RWPE2 (cell line): ENCODE data around the gene CHD3.

ENCODE experiments used
- ATAC-seq: fragments of 200-7000 bp; cut with Tn5 transposase; 3 replicates; pipeline ENCODE4 v1.9.1; 2021; ENCODE audit warnings: low read depth
- DNase-seq: peaks from one replicate; pipeline ENCODE4 v3.0.0-alpha.2; 2020; ENCODE audit warnings: low spot score
- H3K27ac ChIP-seq: fragments of 450-650 bp; 2 replicates; pipeline ENCODE4 v1.5.1; 2017; ENCODE audit warnings: mild to moderate bottlenecking; ENCODE audit not compliant: poor library complexity, severe bottlenecking
- H3K27me3 ChIP-seq: fragments of 250-450 bp; sonication (Bioruptor Pico); 2 replicates; pipeline ENCODE4 v1.5.1; 2021; ENCODE audit warnings: mild to moderate bottlenecking, moderate library complexity; ENCODE audit not compliant: insufficient read depth, poor library complexity, severe bottlenecking
- H3K36me3 ChIP-seq: fragments of 250-450 bp; sonication (Bioruptor Pico); 2 replicates; pipeline ENCODE4 v1.5.1; 2020; ENCODE audit warnings: low read depth, mild to moderate bottlenecking, moderate library complexity
- H3K4me1 ChIP-seq: fragments of 250-450 bp; sonication (Bioruptor Pico); 2 replicates; pipeline ENCODE4 v1.5.1; 2021; ENCODE audit warnings: mild to moderate bottlenecking, moderate library complexity; ENCODE audit not compliant: insufficient read depth, poor library complexity, severe bottlenecking
- H3K4me3 ChIP-seq: fragments of 250-450 bp; sonication (Bioruptor Pico); 2 replicates; pipeline ENCODE4 v1.5.1; 2021; ENCODE audit warnings: mild to moderate bottlenecking, moderate library complexity; ENCODE audit not compliant: severe bottlenecking
- H3K9me3 ChIP-seq: fragments of 250-450 bp; sonication (Bioruptor Pico); 2 replicates; pipeline ENCODE4 v1.5.1; 2021; ENCODE audit warnings: mild to moderate bottlenecking, moderate library complexity; ENCODE audit not compliant: severe bottlenecking
- TF ChIP-seq, protein P1 (sequence below): fragments of 450-650 bp; IDR thresholded peaks from one replicate; pipeline ENCODE4 v1.5.1; 2017; ENCODE audit warnings: mild to moderate bottlenecking, moderate library complexity; ENCODE audit not compliant: poor library complexity, severe bottlenecking

CHD3 gene

GRCh38 chr17:7894866-7895265 lies 6.3 kb downstream of the CHD3 start:
- TF ChIP-seq, protein P1, sequence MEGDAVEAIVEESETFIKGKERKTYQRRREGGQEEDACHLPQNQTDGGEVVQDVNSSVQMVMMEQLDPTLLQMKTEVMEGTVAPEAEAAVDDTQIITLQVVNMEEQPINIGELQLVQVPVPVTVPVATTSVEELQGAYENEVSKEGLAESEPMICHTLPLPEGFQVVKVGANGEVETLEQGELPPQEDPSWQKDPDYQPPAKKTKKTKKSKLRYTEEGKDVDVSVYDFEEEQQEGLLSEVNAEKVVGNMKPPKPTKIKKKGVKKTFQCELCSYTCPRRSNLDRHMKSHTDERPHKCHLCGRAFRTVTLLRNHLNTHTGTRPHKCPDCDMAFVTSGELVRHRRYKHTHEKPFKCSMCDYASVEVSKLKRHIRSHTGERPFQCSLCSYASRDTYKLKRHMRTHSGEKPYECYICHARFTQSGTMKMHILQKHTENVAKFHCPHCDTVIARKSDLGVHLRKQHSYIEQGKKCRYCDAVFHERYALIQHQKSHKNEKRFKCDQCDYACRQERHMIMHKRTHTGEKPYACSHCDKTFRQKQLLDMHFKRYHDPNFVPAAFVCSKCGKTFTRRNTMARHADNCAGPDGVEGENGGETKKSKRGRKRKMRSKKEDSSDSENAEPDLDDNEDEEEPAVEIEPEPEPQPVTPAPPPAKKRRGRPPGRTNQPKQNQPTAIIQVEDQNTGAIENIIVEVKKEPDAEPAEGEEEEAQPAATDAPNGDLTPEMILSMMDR: no peak
- Histone ChIP-seq H3K9me3 (no peaks in the 10 kb centered on the region), H3K27me3 (no peaks in the 10 kb centered on the region), H3K27ac (no peak overlapping the region), H3K36me3 (peaks cover 75% of the 10 kb centered on the region), H3K4me3 (no peak overlapping the region), H3K4me1 (no peaks in the 10 kb centered on the region)
- DNase-seq: no peak
- no peak for ATAC-seq

DNA sequence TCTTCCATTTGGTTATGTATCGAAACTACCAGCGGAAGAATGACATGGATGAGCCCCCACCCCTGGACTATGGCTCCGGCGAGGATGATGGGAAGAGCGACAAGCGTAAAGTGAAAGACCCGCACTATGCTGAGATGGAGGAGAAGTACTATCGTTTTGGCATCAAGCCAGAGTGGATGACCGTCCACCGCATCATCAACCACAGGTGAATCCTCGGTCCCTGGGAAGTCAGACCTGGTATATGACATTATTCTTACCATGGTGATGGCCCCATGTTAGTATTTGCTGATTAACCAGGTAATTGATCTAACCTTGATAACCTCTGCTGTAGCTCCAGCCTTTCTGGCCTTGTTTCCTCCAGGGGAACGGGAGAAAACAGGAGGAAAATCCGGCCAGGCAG lies 8.5 kb downstream of the CHD3 start:
- TF ChIP-seq, protein P1: no peak
- no peak for DNase-seq
- Histone ChIP-seq H3K27me3 (no peaks in the 10 kb centered on the region), H3K4me3 (no peak overlapping the region), H3K36me3 (peaks cover 78% of the 10 kb centered on the region), H3K9me3 (no peaks in the 10 kb centered on the region), H3K27ac (no peak overlapping the region), H3K4me1 (no peaks in the 10 kb centered on the region)
- no peak for ATAC-seq

GRCh38 chr17:7897773-7898172 lies 9.2 kb downstream of the CHD3 start:
- no peak for DNase-seq

DNA sequence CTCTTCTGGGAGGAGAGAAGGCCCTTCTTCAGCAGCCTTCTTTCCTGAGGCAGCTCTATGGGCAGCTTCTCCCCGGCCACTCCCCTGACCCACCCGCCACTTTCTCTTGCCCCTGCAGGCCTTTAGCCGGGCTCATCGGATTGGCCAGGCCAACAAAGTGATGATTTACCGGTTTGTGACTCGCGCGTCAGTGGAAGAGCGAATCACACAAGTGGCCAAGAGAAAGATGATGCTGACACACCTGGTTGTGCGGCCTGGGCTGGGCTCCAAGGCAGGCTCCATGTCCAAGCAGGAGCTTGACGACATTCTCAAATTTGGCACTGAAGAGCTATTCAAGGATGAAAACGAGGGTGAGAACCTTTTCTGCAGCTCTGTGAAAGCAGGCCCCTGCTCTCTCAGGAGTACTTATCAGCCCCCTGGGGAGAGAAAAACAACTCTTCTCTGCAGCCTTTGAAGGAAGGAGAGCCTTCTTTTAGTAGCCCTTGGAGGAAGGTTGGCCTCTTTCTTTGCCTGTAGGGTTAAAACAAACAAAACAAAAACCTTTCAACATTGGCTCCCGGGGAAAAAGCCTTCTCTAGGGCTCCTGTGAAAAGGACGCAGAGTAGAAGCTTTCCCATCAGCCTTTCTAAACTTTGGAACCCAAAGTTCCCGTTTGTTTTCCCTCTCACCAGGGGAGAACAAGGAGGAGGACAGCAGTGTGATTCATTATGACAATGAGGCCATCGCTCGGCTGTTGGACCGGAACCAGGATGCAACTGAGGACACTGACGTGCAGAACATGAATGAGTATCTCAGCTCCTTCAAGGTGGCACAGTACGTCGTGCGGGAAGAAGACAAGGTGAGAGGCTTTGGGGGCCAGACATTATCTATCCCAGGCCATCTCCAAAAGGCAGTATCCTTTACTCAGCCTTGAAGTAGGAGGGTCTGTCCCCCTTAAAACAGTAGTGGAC lies 14.8 kb downstream of the CHD3 start:
- H3K9me3 ChIP-seq: no peaks in the 10 kb centered on the region
- no peaks in the 10 kb centered on the region for H3K4me1 ChIP-seq
- no peaks in the 10 kb centered on the region for H3K27me3 ChIP-seq
- peak; percentile 33; the same call in 1 of the 3 replicates for ATAC-seq
- no peak overlapping the region for H3K27ac ChIP-seq
- TF ChIP-seq, protein P1: no peak
- no peak overlapping the region for H3K4me3 ChIP-seq
- peaks cover 90% of the 10 kb centered on the region for H3K36me3 ChIP-seq
- no peak for DNase-seq

More at GRCh38 chr17:7897773-7898172, 9.2 kb downstream of the CHD3 start:
- no peaks in the 10 kb centered on the region for H3K27me3 ChIP-seq
- TF ChIP-seq, protein P1: peak; percentile 53
- no peak overlapping the region for H3K4me3 ChIP-seq
- ATAC-seq: peak; percentile 61
- no peak overlapping the region for H3K27ac ChIP-seq
- peaks cover 85% of the 10 kb centered on the region for H3K36me3 ChIP-seq
- no peaks in the 10 kb centered on the region for H3K4me1 ChIP-seq
- H3K9me3 ChIP-seq: no peaks in the 10 kb centered on the region

- no peak overlapping the region for H3K4me3 ChIP-seq
- no peak overlapping the region for H3K27ac ChIP-seq
- H3K9me3 ChIP-seq: no peaks in the 10 kb centered on the region
- H3K4me1 ChIP-seq: peaks cover 1% of the 10 kb centered on the region
- H3K27me3 ChIP-seq: no peaks in the 10 kb centered on the region
- DNase-seq: no peak
- TF ChIP-seq, protein P1: no peak
- peaks cover 65% of the 10 kb centered on the region for H3K36me3 ChIP-seq
- ATAC-seq: no peak
Measured at GRCh38 chr17:7909089-7909488, 20.5 kb downstream of the CHD3 start.
